Osteoblast (primary cell): ENCODE measurements around the gene ST3GAL3. TPM values are rescaled to one million over a fixed set of nuclear protein-coding genes. Genes with fewer than 3 reads are reported as not detected.

Source experiments
- DNase-seq: peaks from one replicate; pipeline ENCODE4 v3.0.0; 2011; ENCODE audit warnings: low spot score, mixed read lengths; ENCODE audit not compliant: insufficient read length; ENCODE audit errors: missing footprints
- H2AFZ ChIP-seq: 2 replicates; pipeline ENCODE4 v1.6.0; 2011; ENCODE audit warnings: mild to moderate bottlenecking, low read length
- H3K27ac ChIP-seq: 2 replicates; pipeline ENCODE4 v1.5.1; 2011; ENCODE audit warnings: mild to moderate bottlenecking, low read depth, low read length, moderate library complexity
- H3K27me3 ChIP-seq: 2 replicates; pipeline ENCODE4 v1.6.0; 2012; ENCODE audit warnings: mild to moderate bottlenecking, control low read depth, inconsistent platforms, low read length, moderate library complexity; ENCODE audit not compliant: insufficient read depth
- H3K36me3 ChIP-seq: 2 replicates; pipeline ENCODE4 v1.5.1; 2011; ENCODE audit warnings: mild to moderate bottlenecking, low read length, control low read depth, moderate library complexity; ENCODE audit not compliant: insufficient read depth
- H3K4me1 ChIP-seq: 2 replicates; pipeline ENCODE4 v1.5.1; 2011; ENCODE audit warnings: mild to moderate bottlenecking, low read length, control low read depth, moderate library complexity; ENCODE audit not compliant: insufficient read depth
- H3K4me2 ChIP-seq: 2 replicates; pipeline ENCODE4 v1.6.0; 2011; ENCODE audit warnings: mild to moderate bottlenecking, low read length; ENCODE audit not compliant: insufficient read depth
- H3K4me3 ChIP-seq: fragments of 200-600 bp; sonication (generic); 3 replicates; pipeline ENCODE4 v1.5.1; 2012; ENCODE audit warnings: mild to moderate bottlenecking, low read length, inconsistent platforms; ENCODE audit not compliant: insufficient read depth
- H3K79me2 ChIP-seq: 2 replicates; pipeline ENCODE4 v1.6.0; 2012; ENCODE audit warnings: mild to moderate bottlenecking, low read length, control low read depth, inconsistent platforms; ENCODE audit not compliant: insufficient read depth
- H3K9me3 ChIP-seq: 2 replicates; pipeline ENCODE4 v1.5.1; 2011; ENCODE audit warnings: low read depth, low read length, control low read depth
- H4K20me1 ChIP-seq: 2 replicates; pipeline ENCODE4 v1.6.0; 2012; ENCODE audit warnings: mild to moderate bottlenecking, low read length, control low read depth; ENCODE audit not compliant: insufficient read depth
- CTCF ChIP-seq: IDR thresholded peaks from 2 replicates; pipeline ENCODE4 v1.5.1; 2011; ENCODE audit warnings: mild to moderate bottlenecking, low read depth, low read length, moderate library complexity; ENCODE audit errors: extremely low read depth
- total RNA-seq: library from RNA; depleted of rRNA; stranded (reverse); fragments of >200 nt; gene quantifications from 2 replicates; pipeline ENCODE4 v1.2.3, GENCODE V29; 2012

ST3GAL3 gene
- total RNA-seq, 1 donor, result 18.5 TPM

DNA sequence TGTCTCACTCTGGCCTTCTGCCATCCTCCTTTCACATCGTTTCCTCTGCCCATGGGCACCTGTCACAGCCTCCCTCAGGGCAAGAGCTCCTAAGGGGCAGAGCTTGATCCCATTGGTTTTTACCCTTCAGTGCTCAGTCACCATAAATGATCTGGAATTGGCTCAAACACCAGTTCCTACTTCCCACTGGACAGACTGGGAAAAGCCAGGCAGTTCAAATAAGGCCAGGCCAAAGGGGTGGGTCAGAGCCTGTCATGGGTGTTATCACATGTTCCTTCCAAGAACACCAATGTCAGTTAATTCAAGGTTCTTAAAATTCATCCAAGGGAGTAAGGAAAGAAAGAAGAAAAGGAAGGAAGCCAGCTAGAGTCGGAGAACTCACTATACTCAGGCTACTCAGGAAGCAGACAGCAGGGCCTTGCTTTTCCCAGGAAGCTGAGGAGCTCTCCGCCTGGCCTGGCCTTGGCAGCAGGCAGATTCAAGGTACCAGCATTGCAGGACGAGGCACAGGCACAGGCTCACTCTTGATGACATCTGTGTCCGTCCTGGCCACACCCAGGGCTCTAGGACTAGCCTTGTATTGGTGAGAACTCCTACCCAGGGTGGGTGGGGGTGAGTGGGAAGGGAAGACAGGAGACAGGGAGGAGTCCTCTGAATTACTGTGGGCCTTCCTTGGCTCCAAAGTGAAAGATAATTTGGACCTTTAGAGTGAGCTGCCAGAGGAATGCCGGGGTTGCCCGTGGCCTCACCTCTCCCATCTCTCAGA is 194.0 kb downstream of the ST3GAL3 start:
- no peaks in the 10 kb centered on the region for H3K4me1 ChIP-seq
- H3K27me3 ChIP-seq, result no peaks in the 10 kb centered on the region
- H3K36me3 ChIP-seq, result peaks cover 16% of the 10 kb centered on the region
- H3K9me3 ChIP-seq, result no peaks in the 10 kb centered on the region
- no peak overlapping the region for H3K27ac ChIP-seq
- H3K4me2 ChIP-seq, result no peak overlapping the region
- no peak overlapping the region for H2AFZ ChIP-seq
- no peak for TF ChIP-seq CTCF
- H3K4me3 ChIP-seq, result no peak overlapping the region
- no peaks in the 10 kb centered on the region for H3K79me2 ChIP-seq
- DNase-seq, result peak; percentile 54
- H4K20me1 ChIP-seq, result no peaks in the 10 kb centered on the region

DNA sequence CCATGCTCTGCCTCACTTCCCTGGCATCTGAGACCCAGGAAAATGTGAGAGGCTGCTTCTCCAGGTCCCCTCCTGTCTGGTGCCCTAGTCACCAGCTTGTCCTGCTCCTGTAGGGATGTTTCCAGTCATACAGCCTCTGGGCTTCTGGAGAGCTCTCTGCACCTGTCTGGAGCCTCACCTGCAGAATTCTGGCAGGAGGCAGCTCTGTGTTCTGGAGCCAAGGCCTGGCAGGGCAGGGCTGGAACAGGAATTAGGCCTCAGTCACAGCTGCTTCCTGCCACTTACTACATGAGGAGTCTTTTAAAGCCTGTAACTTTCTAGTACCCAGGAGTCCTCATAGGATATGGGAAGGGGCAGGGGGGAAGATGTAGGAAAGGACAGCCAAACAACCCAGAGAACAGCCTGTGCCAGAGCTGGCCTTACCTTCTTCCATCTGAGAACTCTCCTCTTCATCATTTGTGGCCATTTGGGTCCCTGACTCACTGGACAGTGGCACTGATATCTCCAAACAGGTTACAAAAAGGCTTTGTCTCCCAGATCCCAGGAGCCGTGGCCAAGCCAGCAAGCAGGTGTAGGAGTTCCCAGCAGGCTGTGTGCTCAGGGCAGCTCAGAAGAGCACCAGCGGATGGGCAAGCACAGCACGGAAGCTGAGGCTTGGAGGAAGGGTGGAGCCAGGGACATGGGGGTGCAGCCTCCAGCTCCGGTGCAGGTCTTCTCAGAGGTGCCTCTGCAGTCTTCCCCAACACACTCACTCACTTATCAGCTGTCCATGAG is 194.9 kb downstream of the ST3GAL3 start:
- H2AFZ ChIP-seq, result no peak overlapping the region
- H3K4me1 ChIP-seq, result no peaks in the 10 kb centered on the region
- H3K36me3 ChIP-seq, result peaks cover 16% of the 10 kb centered on the region
- no peak for DNase-seq
- no peaks in the 10 kb centered on the region for H3K27me3 ChIP-seq
- H3K79me2 ChIP-seq, result no peaks in the 10 kb centered on the region
- no peak for TF ChIP-seq CTCF
- H4K20me1 ChIP-seq, result no peaks in the 10 kb centered on the region
- H3K4me3 ChIP-seq, result no peak overlapping the region
- no peak overlapping the region for H3K4me2 ChIP-seq
- no peaks in the 10 kb centered on the region for H3K9me3 ChIP-seq
- H3K27ac ChIP-seq, result no peak overlapping the region

DNA sequence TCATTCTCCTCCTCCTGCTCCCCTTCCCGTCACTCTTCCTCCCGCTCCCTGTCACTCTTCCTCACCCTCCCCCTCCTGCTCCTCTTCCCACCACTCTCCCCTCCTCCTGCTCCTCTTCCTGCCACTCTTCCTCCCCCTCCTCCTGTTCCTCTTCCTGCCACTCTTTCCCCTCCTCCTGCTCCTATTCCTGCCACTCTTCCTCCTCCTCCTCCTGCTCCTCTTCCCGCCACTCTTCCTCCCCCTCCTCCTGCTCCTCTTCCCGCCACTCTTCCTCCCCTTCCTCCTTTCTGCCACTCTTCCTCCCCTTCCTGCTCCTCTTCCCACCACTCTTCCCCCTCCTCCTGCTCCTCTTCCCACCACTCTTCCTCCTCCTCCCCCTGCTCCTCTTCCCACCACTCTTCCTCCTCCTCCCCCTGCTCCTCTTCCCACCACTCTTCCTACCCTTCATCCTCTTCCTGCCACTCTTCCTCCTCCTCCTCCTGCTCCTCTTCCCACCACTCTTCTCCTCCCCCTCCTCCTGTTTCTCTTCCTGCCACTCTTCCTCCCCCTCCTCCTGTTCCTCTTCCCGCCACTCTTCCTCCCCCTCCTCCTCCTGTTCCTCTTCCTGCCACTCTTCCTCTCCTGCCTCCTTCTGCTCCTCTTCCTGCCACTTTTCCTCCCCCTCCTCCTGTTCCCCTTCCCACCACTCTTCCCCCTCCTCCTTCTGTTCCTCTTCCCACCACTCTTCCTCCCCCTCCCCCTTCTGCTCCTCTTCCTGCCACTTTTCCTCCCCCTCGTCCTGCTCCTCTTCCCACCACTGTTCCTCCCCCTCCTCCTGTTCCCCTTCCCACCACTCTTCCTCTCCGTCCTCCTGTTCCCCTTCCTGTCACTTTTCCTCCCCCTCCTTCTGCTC is 197.6 kb downstream of the ST3GAL3 start:
- Histone ChIP-seq H3K79me2 (no peaks in the 10 kb centered on the region), H3K27me3 (no peaks in the 10 kb centered on the region), H4K20me1 (no peaks in the 10 kb centered on the region), H3K27ac (no peak overlapping the region), H3K4me2 (no peak overlapping the region), H3K36me3 (peaks cover 9% of the 10 kb centered on the region), H3K4me3 (no peak overlapping the region), H2AFZ (no peak overlapping the region), H3K9me3 (no peaks in the 10 kb centered on the region), H3K4me1 (no peaks in the 10 kb centered on the region)
- DNase-seq, result no peak
- TF ChIP-seq CTCF, result no peak
